Measurements from ENCODE around the gene NPPC.

Gene NPPC

DNA sequence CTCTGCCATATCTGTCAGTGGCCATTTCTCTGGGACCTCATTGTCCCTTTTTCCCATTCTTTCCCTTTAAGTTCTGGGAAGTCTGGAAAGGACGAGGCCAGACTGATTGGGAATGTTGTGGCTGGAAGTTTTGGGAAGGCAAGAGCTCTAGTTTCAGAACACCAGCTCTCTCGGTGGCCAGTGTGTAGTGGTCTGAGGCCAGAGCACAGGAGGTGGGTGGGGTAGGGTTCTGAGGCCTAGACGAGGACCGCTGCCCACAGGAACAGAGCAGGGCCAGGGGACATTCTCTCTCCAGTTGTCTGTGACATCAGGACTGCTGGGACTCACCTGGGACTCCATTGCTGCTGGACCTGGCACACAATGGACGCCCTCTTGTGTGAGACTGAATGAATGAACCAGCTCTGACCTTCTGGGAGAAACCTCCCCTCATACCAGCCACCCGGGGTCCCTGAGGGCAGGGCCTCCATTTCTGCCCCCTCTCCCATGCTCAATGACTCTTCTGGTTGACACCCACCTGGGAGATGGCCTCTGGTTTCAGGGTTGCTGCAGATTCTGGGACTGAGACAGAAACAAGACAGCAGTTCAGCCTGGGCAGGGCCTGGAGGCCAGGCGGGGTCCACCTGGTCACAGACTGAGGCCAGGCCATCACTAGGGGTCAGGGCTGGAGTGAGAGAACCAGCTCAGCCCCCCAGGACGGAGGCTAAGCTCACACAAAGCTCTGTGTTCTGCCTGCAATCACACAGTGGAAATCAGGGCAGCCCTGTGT is 8.4 kb upstream of the NPPC start:
- no peak for DNase-seq

DNA sequence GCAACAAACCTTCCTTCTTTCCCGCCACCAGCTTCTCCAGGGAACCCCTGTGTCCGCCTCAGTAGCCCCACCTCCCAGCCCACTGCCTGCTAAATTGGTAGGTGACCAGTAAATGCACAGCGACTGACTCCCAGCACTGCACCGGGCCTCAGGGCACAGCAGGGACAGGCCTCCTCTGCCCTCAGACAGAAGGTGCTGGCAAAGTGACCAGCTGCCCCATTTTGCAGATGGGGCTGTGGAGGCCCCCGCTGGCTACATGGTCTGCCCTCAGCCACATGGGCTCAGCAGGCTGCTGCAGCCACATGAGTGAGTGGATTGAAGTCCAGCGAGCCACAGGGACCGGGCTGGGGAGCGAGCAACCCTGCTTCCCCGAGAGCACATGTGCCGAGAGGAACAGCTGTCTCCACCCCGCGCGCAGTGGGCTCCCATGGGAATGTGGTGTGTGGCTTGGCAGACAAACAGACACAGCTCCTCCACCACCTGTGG is 7.8 kb upstream of the NPPC start:
- DNase-seq: peak; percentile 71

DNA sequence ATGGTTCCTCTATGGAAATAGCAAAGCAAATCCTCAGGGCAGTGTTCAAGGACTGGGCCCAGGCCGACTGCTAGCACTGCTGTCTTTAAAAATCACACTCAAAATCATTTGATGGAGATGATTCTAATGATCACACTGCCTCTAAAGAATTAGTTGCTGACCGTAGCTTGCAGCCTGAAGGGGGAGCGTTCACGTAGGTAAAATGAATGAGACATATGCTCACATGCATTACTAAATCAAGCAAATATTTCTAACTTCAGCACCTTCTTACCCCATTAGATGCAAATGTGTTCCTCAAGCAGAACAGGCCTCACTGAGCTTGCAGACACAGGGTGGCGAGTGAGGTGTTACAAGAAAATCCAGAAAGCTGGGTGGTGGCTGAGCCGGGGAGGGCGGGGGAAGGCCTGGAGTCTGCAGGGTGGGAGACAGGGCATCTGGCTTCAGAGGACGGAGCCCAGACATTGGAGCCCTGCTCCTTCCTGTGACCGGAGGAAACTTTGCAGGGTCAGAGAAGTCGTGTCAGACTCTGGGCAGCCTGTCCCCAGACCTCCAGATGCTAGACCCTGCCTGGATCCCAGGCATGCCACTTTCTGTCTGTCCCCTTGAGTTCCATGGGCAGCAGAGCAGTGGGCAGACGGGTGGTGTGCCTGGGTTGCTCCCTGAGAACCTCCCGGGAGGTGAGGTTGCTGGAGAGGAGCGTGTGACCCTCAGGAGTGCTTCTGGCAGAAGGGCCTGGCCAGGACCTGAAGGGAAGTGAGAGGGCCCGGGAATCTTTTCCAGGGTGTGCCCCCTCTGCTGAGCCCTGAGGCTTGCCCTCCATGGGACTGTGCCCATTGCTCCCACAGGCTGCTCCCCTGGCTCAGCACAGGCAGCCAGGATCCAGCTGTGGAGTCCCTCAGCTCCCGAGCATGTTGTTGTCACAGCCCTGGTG is 7.1 kb upstream of the NPPC start:
- no peak for DNase-seq

DNA sequence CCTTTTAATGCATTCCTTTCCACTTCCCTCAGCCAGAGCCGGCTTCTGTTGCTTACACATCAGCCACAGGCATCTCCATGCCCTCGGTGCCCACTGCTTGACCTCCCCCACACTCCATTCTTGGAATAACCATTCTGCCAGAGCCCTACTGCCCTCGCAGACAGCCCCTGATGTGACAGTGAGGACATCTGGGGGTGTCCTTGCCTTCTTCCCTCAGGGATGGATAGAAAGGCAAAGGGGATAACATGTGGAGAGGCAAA is 6.4 kb upstream of the NPPC start:
- no peak for DNase-seq

DNA sequence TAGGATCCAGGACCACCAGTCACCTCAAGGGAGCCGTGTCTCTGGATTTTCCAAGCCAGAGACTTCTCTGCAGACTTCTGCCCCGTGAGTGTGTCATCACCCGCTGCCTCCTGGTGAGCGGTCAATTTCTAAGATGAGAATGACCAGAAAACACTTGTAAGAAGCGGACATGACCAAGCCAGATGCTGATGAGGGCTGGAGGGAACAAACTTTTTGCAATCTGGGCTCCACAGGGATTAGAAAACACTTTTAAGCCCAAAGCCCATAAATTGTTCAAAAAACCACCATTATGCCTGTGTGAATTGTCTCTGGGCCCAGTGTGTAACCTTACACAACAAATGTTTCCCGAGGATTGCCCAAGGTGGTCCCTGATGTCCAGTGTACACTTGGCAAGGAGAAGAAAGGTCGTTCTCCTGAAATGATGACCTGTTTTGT is 5.3 kb upstream of the NPPC start:
- no peak for DNase-seq

DNA sequence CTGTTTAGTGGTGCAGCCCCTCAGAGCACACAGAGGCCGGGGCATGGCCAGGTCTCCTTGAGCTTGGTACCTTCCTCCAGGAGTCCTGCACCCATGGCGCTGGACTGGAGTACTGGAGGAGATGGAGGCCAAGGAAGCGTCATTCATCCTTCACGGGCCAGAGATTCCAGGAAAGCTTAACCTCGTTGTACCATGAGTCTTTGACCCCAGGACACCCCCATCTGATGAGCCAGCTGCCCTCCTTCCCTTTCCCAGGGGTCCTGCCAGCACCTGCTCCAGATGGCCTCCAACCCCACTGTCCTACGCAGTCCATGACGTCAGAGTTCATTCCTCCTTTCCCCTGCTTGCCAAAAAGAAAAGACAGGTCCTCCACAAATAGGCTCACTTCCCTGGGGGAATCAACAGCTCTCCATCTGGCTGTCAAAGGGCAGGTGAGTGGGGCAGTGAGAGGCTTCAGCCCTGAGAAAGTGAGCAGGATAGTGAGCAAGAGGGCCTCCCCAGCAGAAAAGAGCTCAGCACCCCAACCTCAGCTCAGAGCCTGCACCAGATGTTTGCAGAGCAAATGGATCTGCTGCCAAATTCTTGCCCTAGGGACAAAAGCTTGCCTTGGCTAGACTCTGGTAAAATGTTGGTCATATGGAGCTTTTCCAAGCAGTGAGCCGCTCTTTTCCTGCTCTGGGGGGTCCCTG is 4.5 kb upstream of the NPPC start:
- DNase-seq: peak; percentile 58

DNA sequence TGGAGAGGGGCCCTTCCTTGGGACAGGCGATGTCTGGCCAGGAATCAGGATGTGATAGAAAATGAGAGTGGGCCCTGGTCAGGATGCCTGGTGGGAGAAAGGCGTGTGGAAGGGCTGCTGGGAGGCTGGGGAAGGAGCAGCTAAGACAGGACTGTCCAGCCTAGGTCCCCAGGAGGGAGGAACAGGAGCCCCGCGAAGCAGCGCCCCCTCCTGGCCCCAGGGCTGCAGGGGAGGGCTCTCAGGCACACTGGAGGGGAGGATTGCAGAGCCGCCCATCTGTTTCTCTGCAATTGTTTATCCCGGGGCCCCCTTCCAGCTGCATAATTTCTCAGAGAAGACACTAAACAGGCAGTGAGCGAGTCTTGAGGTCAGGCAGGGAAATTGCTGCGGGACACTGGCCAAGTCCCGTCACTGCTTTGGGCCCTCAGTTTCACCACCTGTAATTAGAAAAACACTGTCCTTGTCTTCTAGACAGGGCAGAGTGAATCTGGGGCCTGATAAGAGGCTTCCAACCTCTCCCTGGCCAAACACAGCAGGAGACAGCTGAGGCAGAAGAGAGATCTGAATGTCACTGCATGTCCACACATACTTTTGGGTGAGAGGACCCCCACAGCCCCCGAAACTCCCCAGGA is 3.9 kb upstream of the NPPC start:
- peak; percentile 58 for DNase-seq

DNA sequence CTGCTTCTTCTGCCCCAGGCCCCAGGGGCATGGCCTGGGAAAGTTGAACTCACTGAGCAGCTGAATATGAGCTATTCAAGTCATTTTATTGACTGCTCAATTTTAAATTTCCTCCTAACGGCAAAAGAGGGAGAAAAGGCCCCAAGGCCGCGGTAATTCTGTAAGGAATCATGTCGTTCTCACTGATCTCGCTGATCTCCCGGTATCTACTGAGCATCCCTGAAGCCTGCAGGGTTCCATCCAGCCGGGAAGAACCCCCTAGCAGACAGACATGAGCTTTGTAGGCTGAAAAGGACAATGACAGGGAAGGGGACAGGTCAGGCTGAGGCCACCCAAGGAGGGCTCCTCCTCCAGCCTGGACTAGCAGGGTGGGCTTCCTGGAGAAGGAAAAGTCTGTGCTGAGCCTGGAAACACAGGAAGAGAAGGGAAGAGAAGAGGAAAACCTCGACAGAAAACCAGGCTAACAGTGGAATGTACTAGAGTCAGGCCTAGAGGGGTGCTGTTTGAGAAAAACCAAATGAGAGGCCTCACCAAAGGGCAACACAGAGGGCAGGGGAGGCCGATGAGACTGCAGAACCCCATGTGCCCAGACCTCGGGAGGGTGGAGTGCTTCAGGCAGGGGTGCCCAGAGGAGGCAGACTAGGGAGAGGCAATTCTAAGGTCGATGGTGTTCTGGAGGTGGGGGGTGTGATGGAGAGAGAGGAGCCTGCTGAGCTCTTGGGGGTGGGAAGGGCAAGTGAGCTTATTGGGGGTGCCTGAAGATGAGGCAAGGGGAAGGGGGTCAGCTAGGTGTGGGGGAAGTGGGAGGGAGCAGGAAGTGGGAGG is 2.9 kb upstream of the NPPC start:
- DNase-seq: no peak

DNA sequence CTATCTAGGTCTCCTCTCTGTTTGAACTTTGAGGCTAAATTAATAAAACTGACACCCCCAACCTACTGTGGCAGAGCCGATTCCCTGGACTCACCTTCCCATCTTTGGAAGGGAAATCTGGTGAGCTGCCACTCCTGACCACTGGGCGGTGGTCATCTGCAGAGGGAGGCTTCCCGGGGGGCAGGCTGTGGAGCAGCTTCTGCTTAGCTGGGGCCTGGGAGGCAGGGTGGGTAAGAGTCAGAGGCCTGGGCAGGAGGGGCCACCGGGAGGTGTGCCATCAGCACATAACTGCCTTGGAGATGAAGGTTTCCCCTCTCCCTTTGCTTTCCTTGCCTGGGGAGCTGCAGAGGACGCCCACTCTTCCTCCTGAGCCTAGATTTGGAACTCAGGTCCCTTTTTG is 2.3 kb upstream of the NPPC start:
- peak; percentile 27 for DNase-seq

DNA sequence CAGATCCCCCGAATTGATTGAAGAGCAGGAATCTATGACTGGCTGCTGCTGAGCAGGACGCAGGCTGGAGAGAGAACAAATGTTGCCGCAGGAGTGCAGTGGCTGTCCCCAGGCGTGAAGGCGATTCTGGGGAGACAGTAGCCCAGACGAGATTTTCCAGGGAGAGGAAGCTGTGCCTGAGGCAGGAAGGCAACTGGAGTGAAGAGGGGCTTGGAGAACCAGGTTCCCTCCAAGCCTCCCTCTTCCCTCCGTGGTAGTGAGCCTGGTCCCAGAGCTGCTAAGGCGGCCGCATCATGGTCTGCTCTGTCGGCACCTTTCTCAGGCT is 1.3 kb upstream of the NPPC start:
- no peak for DNase-seq

DNA sequence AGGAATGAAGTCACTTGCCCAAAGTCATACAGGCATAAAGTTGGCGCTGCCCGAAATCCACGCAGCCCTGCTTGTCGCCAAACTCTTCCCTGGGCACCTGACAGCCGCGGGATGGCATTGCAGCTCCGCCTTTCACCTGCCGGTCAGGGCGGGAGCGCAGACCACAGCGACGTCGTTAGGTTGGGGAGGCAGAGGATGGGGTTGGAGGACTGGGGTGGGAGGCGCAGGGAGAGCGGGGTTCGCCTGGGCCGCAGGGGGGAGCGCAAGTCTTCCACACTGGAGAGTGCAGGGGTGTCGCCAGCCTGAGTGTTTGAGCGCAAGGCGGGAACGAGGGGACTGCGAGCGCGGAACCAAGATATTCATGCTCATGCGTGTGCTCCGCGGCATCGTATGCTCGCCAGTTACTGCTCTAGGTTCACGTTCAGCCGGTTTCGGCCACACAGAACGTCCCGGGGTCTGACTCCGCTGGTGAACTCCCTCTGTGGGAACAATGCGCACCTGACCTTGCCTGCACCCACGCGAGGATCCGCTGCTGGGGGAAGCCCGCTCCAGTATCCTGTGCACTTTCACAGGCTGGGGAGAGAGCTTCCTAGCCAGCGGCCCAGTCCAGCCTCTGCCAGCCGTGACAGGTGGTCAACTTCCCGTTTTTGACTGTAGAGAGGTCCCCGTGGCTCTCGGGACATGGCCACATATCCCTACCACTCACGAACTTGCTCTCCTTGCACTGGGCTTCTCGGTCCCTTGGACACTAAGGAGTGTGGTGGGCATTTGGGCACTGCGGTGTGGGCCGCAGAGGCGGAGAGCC is 767 bp upstream of the NPPC start:
- peak; percentile 67 for DNase-seq

DNA sequence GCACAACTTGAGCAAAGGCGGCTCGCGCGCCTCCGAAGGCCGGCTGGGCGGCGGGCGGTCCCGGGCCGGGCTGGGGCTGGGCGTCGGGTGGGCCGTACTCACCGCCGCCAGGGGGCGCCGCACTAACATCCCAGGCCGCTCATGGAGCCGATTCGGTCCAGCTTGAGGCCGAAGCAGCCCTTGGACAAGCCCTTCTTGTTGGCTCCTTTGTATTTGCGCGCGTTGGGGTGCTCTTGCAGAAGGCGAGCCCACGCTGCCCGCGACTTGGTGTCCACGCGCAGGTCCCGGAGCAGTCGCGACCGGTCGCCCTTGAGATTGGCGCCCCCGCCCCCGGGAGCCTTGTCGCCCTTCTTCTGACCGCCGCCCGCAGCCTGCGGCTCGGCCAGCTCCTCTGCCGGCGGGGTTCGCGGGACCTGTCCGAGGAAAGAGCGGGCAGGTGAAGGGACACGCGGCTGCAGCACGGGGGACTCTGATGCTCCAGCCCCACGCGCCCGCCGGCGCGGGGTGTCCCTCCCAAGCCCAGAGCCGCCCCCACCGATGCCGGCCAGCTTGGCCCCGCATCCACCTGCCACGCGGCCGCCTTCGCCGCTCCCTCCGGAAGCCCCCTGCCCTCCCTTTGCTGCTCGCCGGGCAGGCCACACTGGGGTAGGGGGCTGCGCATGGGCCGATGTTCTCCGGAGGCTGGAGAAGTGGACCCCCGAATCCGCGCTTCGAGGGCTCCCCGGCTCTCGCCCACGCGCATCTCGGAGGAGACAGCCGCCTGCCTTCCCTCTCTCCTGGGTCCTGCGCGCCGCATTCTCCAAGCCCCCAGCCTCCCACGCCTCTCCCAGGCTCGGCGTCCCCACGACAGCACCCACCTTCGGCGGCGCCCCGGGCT is 655 bp downstream of the NPPC start:
- peak; percentile 74 for DNase-seq

DNA sequence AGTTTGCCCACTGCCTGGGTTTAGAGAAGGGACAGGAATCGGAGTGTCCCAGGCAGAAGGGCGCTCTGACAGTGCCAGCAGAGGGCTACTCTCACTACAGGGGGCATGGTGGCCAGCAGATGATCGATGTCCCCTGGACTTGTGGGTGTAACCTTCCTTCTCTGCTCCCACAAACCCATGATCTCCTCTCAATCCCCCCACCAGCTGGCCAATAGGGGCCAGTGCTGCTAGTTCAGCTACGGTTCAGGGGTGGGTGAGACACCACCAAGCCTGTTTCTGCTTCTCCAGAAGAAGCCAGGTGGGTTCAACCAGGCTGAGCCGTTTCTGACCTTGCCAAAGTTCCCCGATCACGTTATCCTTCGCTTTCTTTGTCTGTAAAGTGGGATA is 1.3 kb downstream of the NPPC start:
- no peak for DNase-seq

DNA sequence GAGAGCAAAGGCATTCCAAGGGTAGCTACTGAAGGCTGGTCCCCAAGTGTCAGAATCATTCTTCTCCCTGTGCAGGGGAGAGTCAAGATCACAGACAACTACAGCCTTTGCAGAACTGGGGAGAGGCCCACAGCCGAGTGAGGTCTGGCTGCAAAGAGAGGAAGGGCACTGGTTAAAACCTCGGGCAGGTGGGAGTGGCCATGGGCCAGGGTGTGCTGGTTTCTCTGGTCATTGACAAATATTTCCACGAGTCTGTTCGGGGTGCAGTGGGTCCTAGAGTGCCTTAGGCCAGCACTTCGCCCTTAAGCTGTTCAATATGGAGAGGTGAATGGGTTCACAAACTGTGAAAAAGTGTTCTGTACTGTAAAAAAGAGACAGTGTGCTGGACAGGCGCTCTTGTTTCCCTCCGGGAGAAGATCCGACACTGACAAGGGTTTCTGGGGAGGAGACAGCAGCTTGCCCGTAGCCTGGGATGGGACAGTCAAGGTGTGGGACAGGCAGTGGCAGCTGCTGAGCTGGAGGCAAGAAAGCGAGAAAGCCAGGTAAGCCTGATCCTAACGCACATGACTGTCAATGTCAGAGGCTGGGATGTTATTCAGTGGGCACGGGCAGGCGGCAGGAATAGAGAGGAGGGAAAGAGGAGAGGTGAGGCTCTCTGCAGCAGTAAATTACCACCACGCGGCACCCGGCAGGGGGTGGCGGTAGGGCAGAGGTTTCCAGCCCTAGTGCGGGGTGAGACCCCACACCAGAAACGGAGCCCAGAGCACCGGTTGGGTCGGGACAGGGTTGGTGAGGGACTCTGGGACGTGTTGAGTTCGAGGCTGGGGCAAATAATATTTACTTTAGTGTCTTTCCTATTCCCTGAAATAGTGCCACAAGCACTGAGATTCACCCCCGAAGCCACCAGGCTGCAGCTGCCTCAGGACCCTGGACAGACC is 2.0 kb downstream of the NPPC start:
- DNase-seq: no peak

DNA sequence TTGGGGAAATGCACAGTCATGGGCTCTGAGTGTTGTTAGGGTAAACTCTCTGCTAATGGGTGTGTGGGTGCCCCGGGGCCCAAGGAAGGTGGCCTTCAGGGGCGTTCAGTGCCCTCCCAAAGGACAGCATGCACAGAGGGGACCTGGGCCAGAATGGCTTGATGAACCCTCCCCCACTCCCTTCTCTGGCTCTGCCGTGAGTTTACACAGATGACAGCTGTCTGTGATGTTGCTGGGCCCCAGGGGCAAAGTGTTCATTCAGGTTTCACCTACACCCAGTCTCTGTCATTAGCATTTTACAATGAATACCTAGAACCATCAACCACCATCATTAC is 3.2 kb downstream of the NPPC start:
- peak; percentile 69 for DNase-seq

DNA sequence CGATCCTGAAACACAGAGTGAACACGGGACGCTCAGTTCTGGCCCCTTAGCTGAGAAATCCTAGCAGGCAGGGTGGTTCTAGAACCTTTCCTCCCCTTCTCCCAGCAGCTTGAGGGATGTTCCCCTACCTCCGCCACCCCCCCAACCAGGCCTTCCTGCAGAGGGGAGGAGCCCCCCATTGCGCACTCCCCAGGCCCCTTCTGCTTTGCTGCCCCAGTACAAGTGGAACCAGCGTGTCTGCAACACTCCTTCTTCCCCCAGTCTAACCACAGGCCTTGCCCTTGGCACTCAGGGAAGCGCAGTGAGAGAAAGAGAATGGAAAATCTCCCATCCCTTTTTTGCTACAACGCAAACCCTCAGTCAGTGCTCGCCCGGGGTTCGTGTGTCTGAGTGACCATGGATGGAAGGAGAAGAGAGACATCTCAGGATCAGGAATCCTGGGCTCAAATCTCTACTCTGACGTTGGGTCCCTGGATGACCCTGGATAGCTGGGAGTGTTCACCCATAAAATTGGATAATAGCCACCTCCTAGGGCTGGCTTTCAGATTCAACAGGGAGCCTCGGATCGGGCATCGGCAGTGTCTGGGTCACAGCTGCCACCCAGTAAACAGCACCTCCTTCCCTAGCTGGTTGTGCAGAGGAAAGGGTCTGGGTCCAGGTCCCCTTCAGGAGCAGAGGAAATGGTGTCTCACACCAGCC is 3.7 kb downstream of the NPPC start:
- DNase-seq: peak; percentile 64

DNA sequence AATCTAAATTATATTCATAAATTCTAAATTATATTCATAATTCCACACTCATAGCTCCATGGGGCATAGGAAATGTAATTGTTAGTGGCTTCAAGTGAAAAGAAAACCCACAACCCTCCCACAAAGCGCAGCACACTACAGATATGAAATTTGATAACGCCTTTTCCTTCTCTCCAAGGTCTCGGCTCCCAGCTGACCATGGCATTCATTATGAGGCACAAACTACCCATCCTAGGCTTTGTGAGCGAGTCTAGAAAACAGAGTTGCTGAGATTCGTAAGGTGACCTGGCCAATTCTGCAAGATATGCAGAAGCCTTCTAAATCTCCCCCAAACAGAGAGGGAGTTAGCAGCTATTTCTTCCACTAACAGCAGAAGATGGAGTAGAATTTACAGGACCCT is 5.4 kb downstream of the NPPC start:
- DNase-seq: no peak

DNA sequence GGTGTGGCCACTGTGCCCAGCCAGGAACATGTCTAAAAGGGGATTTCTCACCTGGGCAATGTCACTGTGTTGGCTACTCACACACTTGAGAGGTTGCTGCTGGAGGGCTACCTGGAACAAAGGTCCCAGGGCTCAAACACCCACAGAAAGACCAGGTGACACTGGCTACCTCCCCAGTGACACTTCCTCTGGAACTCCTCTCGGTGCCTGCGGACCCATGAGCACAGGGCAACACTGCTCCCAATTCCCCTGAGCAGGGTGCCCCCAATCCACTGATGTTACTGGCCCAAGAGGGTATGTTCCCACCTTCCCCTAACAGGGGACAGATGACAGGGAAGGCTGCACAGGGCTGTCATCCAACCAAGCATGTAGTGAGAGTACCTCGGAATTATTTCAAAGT is 5.8 kb downstream of the NPPC start:
- DNase-seq: no peak
